Keratinocyte (primary cell): ENCODE measurements around the gene DNAJC5G. TPM values are rescaled to one million over a fixed set of nuclear protein-coding genes. Genes with fewer than 3 reads are reported as not detected.

Experiments used
- DNase-seq: peaks from one replicate; pipeline ENCODE4 v3.0.0-alpha.2; 2011; ENCODE audit warnings: low read depth, missing footprints, low spot score
- FAIRE-seq: peaks from 2 replicates; lab custom pipeline; 2011; peaks lifted over from hg19 to GRCh38; lab: Jason Lieb, UNC
- H2AFZ ChIP-seq: 2 replicates; pipeline ENCODE4 v1.6.0; 2012; ENCODE audit warnings: low read length, control low read depth, inconsistent platforms; ENCODE audit not compliant: control insufficient read depth
- H3K27ac ChIP-seq: 2 replicates; pipeline ENCODE4 v1.5.1; 2011; ENCODE audit warnings: low read length; ENCODE audit not compliant: control insufficient read depth, insufficient read depth
- H3K27me3 ChIP-seq: 3 replicates; pipeline ENCODE4 v1.6.0; 2011; ENCODE audit warnings: low read length; ENCODE audit not compliant: control insufficient read depth, insufficient read depth; ENCODE audit errors: extremely low read depth
- H3K36me3 ChIP-seq, 2 experiments: 2 replicates in 1 of 2; 3 replicates in 1 of 2; pipeline ENCODE4 v1.5.1; 2011; ENCODE audit warnings: low read length in 2 of 2, mild to moderate bottlenecking in 1 of 2; ENCODE audit not compliant: control insufficient read depth in 2 of 2, insufficient read depth in 2 of 2; ENCODE audit errors: extremely low read depth in 1 of 2
- H3K4me1 ChIP-seq: 3 replicates; pipeline ENCODE4 v1.5.1; 2011; ENCODE audit warnings: low read length; ENCODE audit not compliant: control insufficient read depth, insufficient read depth; ENCODE audit errors: extremely low read depth
- H3K4me2 ChIP-seq: 3 replicates; pipeline ENCODE4 v1.6.0; 2011; ENCODE audit warnings: low read depth, low read length; ENCODE audit not compliant: control insufficient read depth, insufficient read depth; ENCODE audit errors: extremely low read depth
- H3K4me3 ChIP-seq, 3 experiments: fragments of 200-600 bp in 1 of 3; sonication (generic) in 1 of 3; 2 replicates in 2 of 3; 3 replicates in 1 of 3; pipeline ENCODE4 v1.5.1; 2011 to 2016; ENCODE audit warnings: low read length in 3 of 3, mild to moderate bottlenecking in 3 of 3, control low read depth in 2 of 3, inconsistent platforms in 1 of 3, low read depth in 1 of 3, mixed read lengths in 1 of 3, mixed run types in 1 of 3, moderate library complexity in 1 of 3; ENCODE audit not compliant: control insufficient read depth in 2 of 3, insufficient read depth in 2 of 3; ENCODE audit errors: extremely low read depth in 1 of 3
- H3K79me2 ChIP-seq: 2 replicates; pipeline ENCODE4 v1.6.0; 2012; ENCODE audit warnings: low read length; ENCODE audit not compliant: control insufficient read depth, insufficient read depth
- H3K9ac ChIP-seq: 3 replicates; pipeline ENCODE4 v1.6.0; 2011; ENCODE audit warnings: low read length; ENCODE audit not compliant: control insufficient read depth, insufficient read depth; ENCODE audit errors: extremely low read depth
- H3K9me1 ChIP-seq: 3 replicates; pipeline ENCODE4 v1.6.0; 2011; ENCODE audit warnings: low read length; ENCODE audit not compliant: control insufficient read depth, insufficient read depth; ENCODE audit errors: extremely low read depth
- H3K9me3 ChIP-seq: 2 replicates; pipeline ENCODE4 v1.5.1; 2012; ENCODE audit warnings: low read depth, low read length; ENCODE audit not compliant: control insufficient read depth
- H4K20me1 ChIP-seq: 3 replicates; pipeline ENCODE4 v1.6.0; 2011; ENCODE audit warnings: low read length; ENCODE audit not compliant: control insufficient read depth, insufficient read depth; ENCODE audit errors: extremely low read depth
- EZH2 ChIP-seq: IDR thresholded peaks from one replicate; pipeline ENCODE4 v1.6.1; 2012; ENCODE audit warnings: inconsistent platforms, mild to moderate bottlenecking, low read length, moderate library complexity
- dilution Hi-C: fragments of 300-500 bp; cut with MboI; formaldehyde crosslinking; loops from one replicate; pipeline ENCODE4 v1.7.0; 2020; ENCODE audit warnings: low sequenced_read_pairs; ENCODE audit not compliant: extremely low pct_ligation_motif_present
- polyA plus RNA-seq, 5 experiments: library from polyadenylated mRNA; depleted of rRNA in 3 of 5; stranded (reverse) in 3 of 5; stranded (forward) in 1 of 5; unstranded in 1 of 5; fragments of >200 nt; gene quantifications; 1 replicate in 1 of 5; 2 replicates in 3 of 5; 3 replicates in 1 of 5; pipeline versions ENCODE4 v1.2.1 to v1.2.3, GENCODE V29; 2011 to 2012; ENCODE audit warnings: missing spikeins in 2 of 5, low read depth in 1 of 5, low replicate concordance in 1 of 5
- TF ChIP-seq, protein P1 (sequence below), 3 experiments: IDR thresholded peaks in 1 of 3; conservative IDR thresholded peaks in 1 of 3; optimal IDR thresholded peaks in 1 of 3; 2 replicates in 2 of 3; 3 replicates in 1 of 3; pipeline versions ENCODE3 to v1.5.1; 2011; ENCODE audit warnings: low read length in 3 of 3, mild to moderate bottlenecking in 3 of 3, moderate library complexity in 2 of 3, control low read depth in 1 of 3, inconsistent platforms in 1 of 3; ENCODE audit not compliant: insufficient read depth in 2 of 3; ENCODE audit errors: extremely low read depth in 1 of 3

Gene DNAJC5G
- polyA plus RNA-seq, 1 donor (not counting 4 experiments of a cell fraction or from before 2014, with no cell fraction given), result not detected

DNA sequence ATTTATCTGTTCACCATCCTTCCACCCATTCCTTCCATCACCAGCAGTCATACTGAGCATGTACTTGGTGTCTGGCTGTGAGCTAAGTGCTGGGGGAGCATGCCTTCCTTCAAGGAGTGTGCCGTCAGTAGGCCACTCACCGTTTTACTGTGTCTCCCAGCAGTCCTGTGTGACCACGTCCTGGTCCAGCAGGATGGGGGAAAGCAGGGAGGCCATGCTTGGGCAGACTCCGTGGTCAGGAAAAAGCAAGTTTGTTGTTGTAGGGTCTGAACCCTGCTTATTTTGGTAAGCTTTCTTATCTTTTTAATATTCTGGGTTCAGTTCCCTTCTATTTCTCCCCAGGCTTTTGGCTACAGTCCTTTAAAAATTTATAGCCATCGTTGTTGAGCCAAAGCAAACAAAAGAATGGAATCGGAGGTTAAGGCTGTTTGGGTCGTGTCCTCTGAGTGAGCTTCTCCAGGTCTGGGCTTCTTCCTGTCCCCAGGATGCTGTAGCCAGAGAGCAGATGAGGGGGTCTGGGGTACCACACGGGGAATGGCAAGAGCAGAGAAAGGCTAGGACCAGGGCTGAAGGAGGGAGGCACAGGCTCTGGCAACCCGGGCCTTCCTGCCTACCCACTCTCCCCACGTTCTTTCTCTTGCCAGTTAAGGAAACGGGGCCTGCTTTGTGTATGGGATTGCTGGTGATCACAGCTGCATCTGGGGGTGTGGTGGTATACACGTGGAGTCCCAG is 25.9 kb upstream of the DNAJC5G start:
- H3K4me1 ChIP-seq, result no peaks in the 10 kb centered on the region
- H3K27ac ChIP-seq, result no peak overlapping the region
- H2AFZ ChIP-seq, result no peak overlapping the region

DNA sequence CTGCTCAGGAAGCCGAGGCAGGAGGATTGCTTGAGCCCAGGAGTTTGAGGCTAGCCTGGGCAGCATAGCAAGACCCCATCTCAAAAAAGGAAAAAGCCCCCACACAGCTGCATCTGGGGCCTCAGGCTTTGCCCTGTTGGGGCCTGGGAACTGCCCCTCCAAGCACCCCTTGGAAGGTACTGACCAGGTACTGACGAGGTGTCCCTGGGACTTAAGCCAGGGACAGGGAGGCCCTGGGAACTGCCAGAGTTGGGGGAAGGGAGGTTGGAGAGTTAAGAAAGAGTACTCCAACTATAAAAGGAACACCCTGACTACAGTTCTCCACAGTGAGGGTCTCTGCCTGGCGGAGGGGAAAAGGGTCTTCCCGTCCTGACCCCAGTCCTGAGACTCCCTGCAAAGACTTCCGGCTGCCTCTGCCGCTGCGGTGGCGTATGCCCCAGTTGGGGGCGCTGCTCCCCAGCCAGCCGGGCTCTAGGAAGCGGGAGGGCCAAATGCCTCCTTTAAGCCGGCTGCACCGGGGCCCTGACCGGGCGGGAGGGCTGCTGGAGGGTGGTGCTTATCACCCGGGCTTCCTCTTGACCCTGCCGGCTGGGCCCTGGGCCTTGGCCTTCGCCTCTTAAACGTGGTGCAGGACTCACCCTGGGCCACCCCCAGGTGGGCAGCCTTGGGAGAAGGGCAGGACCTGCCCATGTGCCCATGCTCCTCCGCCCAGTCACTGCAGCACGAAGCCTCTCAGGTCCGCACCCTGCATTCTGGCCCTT is 25.2 kb upstream of the DNAJC5G start:
- FAIRE-seq (no peak), DNase-seq (no peak)
- TF ChIP-seq EZH2, result no peak
- TF ChIP-seq, protein P1, sequence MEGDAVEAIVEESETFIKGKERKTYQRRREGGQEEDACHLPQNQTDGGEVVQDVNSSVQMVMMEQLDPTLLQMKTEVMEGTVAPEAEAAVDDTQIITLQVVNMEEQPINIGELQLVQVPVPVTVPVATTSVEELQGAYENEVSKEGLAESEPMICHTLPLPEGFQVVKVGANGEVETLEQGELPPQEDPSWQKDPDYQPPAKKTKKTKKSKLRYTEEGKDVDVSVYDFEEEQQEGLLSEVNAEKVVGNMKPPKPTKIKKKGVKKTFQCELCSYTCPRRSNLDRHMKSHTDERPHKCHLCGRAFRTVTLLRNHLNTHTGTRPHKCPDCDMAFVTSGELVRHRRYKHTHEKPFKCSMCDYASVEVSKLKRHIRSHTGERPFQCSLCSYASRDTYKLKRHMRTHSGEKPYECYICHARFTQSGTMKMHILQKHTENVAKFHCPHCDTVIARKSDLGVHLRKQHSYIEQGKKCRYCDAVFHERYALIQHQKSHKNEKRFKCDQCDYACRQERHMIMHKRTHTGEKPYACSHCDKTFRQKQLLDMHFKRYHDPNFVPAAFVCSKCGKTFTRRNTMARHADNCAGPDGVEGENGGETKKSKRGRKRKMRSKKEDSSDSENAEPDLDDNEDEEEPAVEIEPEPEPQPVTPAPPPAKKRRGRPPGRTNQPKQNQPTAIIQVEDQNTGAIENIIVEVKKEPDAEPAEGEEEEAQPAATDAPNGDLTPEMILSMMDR (optimal IDR thresholded peaks at IDR 0.05 in 1 of 3, IDR thresholded peaks at IDR 0.05 in 1 of 3, conservative IDR thresholded peaks at IDR 0.05 in 1 of 3; ENCODE audit: extremely low read depth in 1 of 3, insufficient read depth in 2 of 3, low read length in 3 of 3), result peak; percentile 56 to 89 (median 82)
- Histone ChIP-seq H4K20me1 (no peaks in the 10 kb centered on the region), H3K9me3 (no peaks in the 10 kb centered on the region), H3K36me3 (peaks cover 0 to 2% of the 10 kb centered on the region in 2 experiments), H2AFZ (no peak overlapping the region), H3K9me1 (no peaks in the 10 kb centered on the region), H3K27ac (no peak overlapping the region), H3K79me2 (no peaks in the 10 kb centered on the region), H3K27me3 (peaks cover 14% of the 10 kb centered on the region), H3K4me1 (no peaks in the 10 kb centered on the region), H3K4me2 (no peak overlapping the region), H3K4me3 (no peak overlapping the region), H3K9ac (no peak overlapping the region)
- dilution Hi-C loops, result no loop called here

More for the DNA sequence above, 25.9 kb upstream of the DNAJC5G start:
- dilution Hi-C loops, result no loop called here
- Histone ChIP-seq H3K79me2 (no peaks in the 10 kb centered on the region), H3K9me3 (no peaks in the 10 kb centered on the region), H3K9me1 (no peaks in the 10 kb centered on the region), H3K4me3 (no peak overlapping the region), H3K4me2 (no peak overlapping the region), H4K20me1 (no peaks in the 10 kb centered on the region), H3K36me3 (peaks cover 3% of the 10 kb centered on the region in 2 experiments), H3K27me3 (peaks cover 14% of the 10 kb centered on the region), H3K9ac (no peak overlapping the region)
- FAIRE-seq (no peak), DNase-seq (no peak)
- TF ChIP-seq EZH2, result no peak
- TF ChIP-seq, protein P1 (optimal IDR thresholded peaks at IDR 0.05 in 1 of 3, IDR thresholded peaks at IDR 0.05 in 1 of 3, conservative IDR thresholded peaks at IDR 0.05 in 1 of 3; ENCODE audit: extremely low read depth in 1 of 3, insufficient read depth in 2 of 3, low read length in 3 of 3), result no peak
